Esophagus squamous epithelium (tissue), 4 donors: ENCODE data around the gene LARGE1.

ENCODE experiments used
- CTCF ChIP-seq, 6 experiments: fragments of 450-650 bp in 4 of 6; fragments of 200-600 bp in 2 of 6; sonication (generic) in 2 of 6; IDR thresholded peaks; one replicate each; pipeline ENCODE4 v1.5.1; 2016 to 2019; ENCODE audit warnings: antibody characterized with exemption in 6 of 6, mild to moderate bottlenecking in 4 of 6, moderate library complexity in 4 of 6
- POLR2A ChIP-seq, 4 donors: fragments of 450-650 bp; IDR thresholded peaks; one replicate each; pipeline ENCODE4 v1.6.1; 2017; ENCODE audit warnings: antibody characterized with exemption in 4 of 4, mild to moderate bottlenecking in 4 of 4, moderate library complexity in 3 of 4

GRCh38 chr22:33520904-33521780 is 399.1 kb downstream of the LARGE1 start:
- TF ChIP-seq CTCF (IDR thresholded peaks at IDR 0.05), result no peak
- TF ChIP-seq POLR2A (IDR thresholded peaks at IDR 0.05), result no peak
